Activated naive CD4-positive, alpha-beta T cell treated with anti-CD3 and anti-CD28 coated beads, Interleukin-2, amount 50 U/mL, for 72 hours (primary cell): ENCODE data around the gene ZNF227. TPM values are rescaled to one million over a fixed set of nuclear protein-coding genes. Genes with fewer than 3 reads are reported as not detected.
A peak's percentile ranks its signal among the peaks of the same experiment; 100 is the strongest.
"Not testable (repeated sequence)": the region's sequence is repeated elsewhere in the genome, so short reads cannot be mapped to it uniquely, and the experiment has no call there.

Experiments
- ATAC-seq, 2 donors: fragments of 150-1000 bp; cut with Tn5 transposase; 2 replicates each; pipeline ENCODE4 v1.10.0; 2021; ENCODE audit warnings: mild to moderate bottlenecking in 2 of 2, moderate library complexity in 2 of 2
- DNase-seq, 2 donors: peaks; one replicate each; pipeline ENCODE4 v3.0.0; 2021 to 2022; ENCODE audit warnings: low spot score in 2 of 2
- H3K27ac Mint-ChIP-seq, 2 donors: one replicate each; pipeline ENCODE4 v1.8.0; 2022; ENCODE audit warnings: mild to moderate bottlenecking in 2 of 2, mixed read lengths in 2 of 2
- H3K36me3 Mint-ChIP-seq, 2 donors: one replicate each; pipeline ENCODE4 v1.8.0; 2022; ENCODE audit warnings: mixed read lengths in 2 of 2
- H3K9me3 Mint-ChIP-seq, 2 donors: one replicate each; pipeline ENCODE4 v1.8.0; 2022; ENCODE audit warnings: mixed read lengths in 2 of 2
- total RNA-seq, 2 donors: library from RNA; stranded (reverse); gene quantifications; one replicate each; pipeline ENCODE4 v1.2.3, GENCODE V29; 2022

Gene ZNF227
- 10 to 100 TPM; 20.2 TPM for total RNA-seq

- H3K27ac Mint-ChIP-seq: peak within 1 kb of the TSS; percentile 94 to 95
- DNase-seq: peak; percentile 71 to 79
- peak; percentile 96 for ATAC-seq
- peaks cover 41 to 61% of the 10 kb centered on the region in 2 donors for H3K36me3 Mint-ChIP-seq
- peaks cover 6 to 18% of the 10 kb centered on the region in 2 donors for H3K9me3 Mint-ChIP-seq
These were observed at the start of gene ZNF227 for GRCh38 chr19:44212250-44212865. Gene ZNF227 (plus strand): TSS chr19:44212532. CDS start chr19:44217793, 5,261 bp downstream.

GRCh38 chr19:44163789-44164188, 48.5 kb upstream of the ZNF227 start:
- ATAC-seq (no peak), DNase-seq (no peak)
- H3K36me3 Mint-ChIP-seq: peaks cover 37 to 55% of the 10 kb centered on the region in 2 donors
- H3K27ac Mint-ChIP-seq: peak overlapping the region in 1 of 2 donors; percentile 98
- peaks cover 26 to 37% of the 10 kb centered on the region in 2 donors for H3K9me3 Mint-ChIP-seq

GRCh38 chr19:44164327-44164672, 48.0 kb upstream of the ZNF227 start:
- Mint-ChIP-seq H3K27ac (peak overlapping the region; percentile 36 to 98), H3K9me3 (peaks cover 24 to 42% of the 10 kb centered on the region in 2 donors), H3K36me3 (peaks cover 42 to 60% of the 10 kb centered on the region in 2 donors)
- DNase-seq: no peak
- ATAC-seq: no peak

- ATAC-seq (peak; percentile 81 to 97), DNase-seq (peak; percentile 58 to 84)
- Mint-ChIP-seq H3K9me3 (peaks cover 23 to 44% of the 10 kb centered on the region in 2 donors), H3K27ac (peak within 1 kb of the TSS; percentile 97 to 98), H3K36me3 (peaks cover 48 to 66% of the 10 kb centered on the region in 2 donors)
These were observed 47.4 kb upstream of the ZNF227 start, which contains the start of gene ZNF226 for GRCh38 chr19:44164673-44165512. Gene ZNF226 (plus strand): TSS chr19:44165100. CDS start chr19:44170081, 4,981 bp downstream.

GRCh38 chr19:44170660-44171059, 41.7 kb upstream of the ZNF227 start:
- not testable (repeated sequence) for ATAC-seq, H3K27ac Mint-ChIP-seq, DNase-seq
- peaks cover 79 to 92% of the 10 kb centered on the region in 2 donors for H3K36me3 Mint-ChIP-seq
- peaks cover 35 to 53% of the 10 kb centered on the region in 2 donors for H3K9me3 Mint-ChIP-seq

- Mint-ChIP-seq H3K27ac (no peak overlapping the region), H3K36me3 (peaks cover 81% of the 10 kb centered on the region in 2 donors), H3K9me3 (peaks cover 60 to 66% of the 10 kb centered on the region in 2 donors)
- ATAC-seq: no peak
- DNase-seq: no peak
These were observed 35.7 kb upstream of the ZNF227 start for GRCh38 chr19:44176590-44176989.

- H3K27ac Mint-ChIP-seq: no peak overlapping the region
- H3K36me3 Mint-ChIP-seq: peaks cover 48 to 56% of the 10 kb centered on the region in 2 donors
- H3K9me3 Mint-ChIP-seq: peaks cover 47 to 64% of the 10 kb centered on the region in 2 donors
- DNase-seq: no peak
- no peak for ATAC-seq
These were observed 31.4 kb upstream of the ZNF227 start for GRCh38 chr19:44180968-44181367.

- H3K36me3 Mint-ChIP-seq: peaks cover 37 to 44% of the 10 kb centered on the region in 2 donors
- peaks cover 35 to 56% of the 10 kb centered on the region in 2 donors for H3K9me3 Mint-ChIP-seq
- H3K27ac Mint-ChIP-seq: no peak overlapping the region
- DNase-seq: no peak
- no peak for ATAC-seq
These were observed 30.2 kb upstream of the ZNF227 start for GRCh38 chr19:44182145-44182544.

GRCh38 chr19:44190020-44190419, 22.3 kb upstream of the ZNF227 start:
- Mint-ChIP-seq H3K9me3 (peaks cover 27 to 34% of the 10 kb centered on the region in 2 donors), H3K36me3 (peaks cover 21 to 38% of the 10 kb centered on the region in 2 donors), H3K27ac (no peak overlapping the region)
- no peak for ATAC-seq
- no peak for DNase-seq

- DNase-seq (no peak), ATAC-seq (no peak)
- Mint-ChIP-seq H3K9me3 (peaks cover 30 to 40% of the 10 kb centered on the region in 2 donors), H3K36me3 (peaks cover 28 to 50% of the 10 kb centered on the region in 2 donors), H3K27ac (no peak overlapping the region)
These were observed 20.2 kb upstream of the ZNF227 start for GRCh38 chr19:44192127-44192526.

- ATAC-seq (no peak), DNase-seq (no peak)
- H3K36me3 Mint-ChIP-seq: peaks cover 32 to 35% of the 10 kb centered on the region in 2 donors
- peaks cover 21 to 26% of the 10 kb centered on the region in 2 donors for H3K9me3 Mint-ChIP-seq
- peak overlapping the region in 1 of 2 donors; percentile 63 for H3K27ac Mint-ChIP-seq
These were observed 15.6 kb upstream of the ZNF227 start for GRCh38 chr19:44196772-44197171.

GRCh38 chr19:44202470-44202869, 9.9 kb upstream of the ZNF227 start:
- no peak for DNase-seq
- H3K9me3 Mint-ChIP-seq: peaks cover 21% of the 10 kb centered on the region in 2 donors
- H3K36me3 Mint-ChIP-seq: peaks cover 24 to 34% of the 10 kb centered on the region in 2 donors
- no peak for ATAC-seq
- no peak overlapping the region for H3K27ac Mint-ChIP-seq

- no peak for DNase-seq
- Mint-ChIP-seq H3K9me3 (peaks cover 21% of the 10 kb centered on the region in 2 donors), H3K36me3 (peaks cover 27 to 37% of the 10 kb centered on the region in 2 donors), H3K27ac (no peak overlapping the region)
- ATAC-seq: no peak
These were observed 9.4 kb upstream of the ZNF227 start for GRCh38 chr19:44202974-44203373.

GRCh38 chr19:44203877-44204276, 8.5 kb upstream of the ZNF227 start:
- DNase-seq, H3K27ac Mint-ChIP-seq, ATAC-seq: not testable (repeated sequence)
- Mint-ChIP-seq H3K36me3 (peaks cover 27 to 35% of the 10 kb centered on the region in 2 donors), H3K9me3 (peaks cover 20 to 28% of the 10 kb centered on the region in 2 donors)

- Mint-ChIP-seq H3K9me3 (peaks cover 16 to 28% of the 10 kb centered on the region in 2 donors), H3K36me3 (peaks cover 29 to 31% of the 10 kb centered on the region in 2 donors), H3K27ac (no peak overlapping the region)
These were observed 7.6 kb upstream of the ZNF227 start for GRCh38 chr19:44204772-44205171.

GRCh38 chr19:44207126-44207803, 5.1 kb upstream of the ZNF227 start:
- peak overlapping the region; percentile 83 to 98 for H3K27ac Mint-ChIP-seq
- ATAC-seq (peak; percentile 96 to 98), DNase-seq (peak; percentile 62 to 75)
- peaks cover 14 to 25% of the 10 kb centered on the region in 2 donors for H3K9me3 Mint-ChIP-seq
- H3K36me3 Mint-ChIP-seq: peaks cover 28 to 33% of the 10 kb centered on the region in 2 donors

More at GRCh38 chr19:44204772-44205171, 7.6 kb upstream of the ZNF227 start:
- ATAC-seq (no peak), DNase-seq (no peak)
